HG03457 (cell line): Measurements from ENCODE around the gene LPAR6.

ENCODE experiments used
- ATAC-seq: cut with Tn5 transposase; IDR thresholded peaks from one replicate; pipeline ENCODE4 v1.9.1; 2021; ENCODE audit warnings: moderate number of reproducible peaks; ENCODE audit not compliant: unreplicated experiment

LPAR6 gene

GRCh38 chr13:48377857-48378256 is 35.1 kb downstream of the LPAR6 start:
- ATAC-seq, result no peak

GRCh38 chr13:48370815-48371214 is 42.1 kb downstream of the LPAR6 start:
- no peak for ATAC-seq

- ATAC-seq, result no peak
Observed at GRCh38 chr13:48369988-48370387, 42.9 kb downstream of the LPAR6 start.
